Suppressor macrophage treated with lipopolysaccharide for 4 hours (primary cell): ENCODE data around the gene TPSAB1.
A peak's percentile ranks its signal among the peaks of the same experiment; 100 is the strongest.
"Not testable (repeated sequence)": the region's sequence is repeated elsewhere in the genome, so short reads cannot be mapped to it uniquely, and the experiment has no call there.

ENCODE experiments used
- DNase-seq: peaks from one replicate; pipeline ENCODE4 v3.0.0-alpha.2; 2020

The TPSAB1 gene

GRCh38 chr16:1225051-1225451, 15.5 kb upstream of the TPSAB1 start, which contains the start of gene TPSG1:
TPSG1 (minus strand) TSS chr16:1225268; CDS start chr16:1225252, 16 bp downstream.
- no peak for DNase-seq

GRCh38 chr16:1225728-1226311, 14.7 kb upstream of the TPSAB1 start:
- not testable (repeated sequence) for DNase-seq

GRCh38 chr16:1226692-1227091, 13.8 kb upstream of the TPSAB1 start:
- not testable (repeated sequence) for DNase-seq

- DNase-seq = not testable (repeated sequence)
Observed at GRCh38 chr16:1228227-1228626, 12.3 kb upstream of the TPSAB1 start.

DNA sequence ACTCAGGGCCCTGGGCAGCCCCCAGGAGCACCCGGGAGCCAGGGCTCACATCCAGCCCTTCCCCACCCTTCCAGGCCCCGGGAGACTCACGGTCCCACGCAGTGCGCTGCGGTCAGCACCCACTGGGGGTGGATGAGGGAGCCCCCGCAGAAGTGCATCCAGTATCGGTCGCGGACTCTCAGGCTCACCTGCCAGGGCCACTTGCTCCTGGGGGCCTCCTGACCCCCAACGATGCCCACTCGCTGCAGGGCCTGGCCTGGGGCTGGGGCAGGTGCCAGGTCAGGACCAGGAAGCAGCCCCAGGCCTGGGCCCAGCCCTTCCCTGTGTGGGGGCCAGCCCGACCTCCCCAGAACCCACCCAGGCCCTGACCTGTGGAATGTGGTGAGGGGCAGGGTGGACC, 11.0 kb upstream of the TPSAB1 start:
- not testable (repeated sequence) for DNase-seq

DNA sequence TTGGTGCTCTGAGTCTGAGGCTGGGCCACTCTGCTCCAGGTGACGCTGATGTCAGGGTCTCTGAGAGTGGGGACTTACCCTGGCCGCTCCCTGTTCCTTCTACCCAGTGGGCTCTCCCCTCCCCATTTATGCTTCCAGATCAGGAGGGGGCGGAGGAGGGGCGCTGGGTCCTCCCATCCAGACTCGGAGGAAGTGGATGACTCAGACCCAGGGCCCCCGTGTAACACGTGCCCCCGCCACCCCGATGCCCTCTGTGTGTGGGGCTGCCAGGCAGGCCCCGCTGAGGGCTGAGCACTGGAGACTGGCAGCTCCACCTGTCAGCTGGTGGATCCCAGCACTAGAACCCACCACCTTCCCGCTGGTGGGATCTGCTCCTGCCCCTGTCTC, 10.4 kb upstream of the TPSAB1 start, which contains the start of gene TPSB2:
TSS of gene TPSB2 (minus strand) at position 101 of the 387 bp plus-strand sequence. CDS start 233 bp downstream, outside the sequence.
- not testable (repeated sequence) for DNase-seq

- DNase-seq = not testable (repeated sequence)
Observed at GRCh38 chr16:1230471-1231212, 9.9 kb upstream of the TPSAB1 start.

DNA sequence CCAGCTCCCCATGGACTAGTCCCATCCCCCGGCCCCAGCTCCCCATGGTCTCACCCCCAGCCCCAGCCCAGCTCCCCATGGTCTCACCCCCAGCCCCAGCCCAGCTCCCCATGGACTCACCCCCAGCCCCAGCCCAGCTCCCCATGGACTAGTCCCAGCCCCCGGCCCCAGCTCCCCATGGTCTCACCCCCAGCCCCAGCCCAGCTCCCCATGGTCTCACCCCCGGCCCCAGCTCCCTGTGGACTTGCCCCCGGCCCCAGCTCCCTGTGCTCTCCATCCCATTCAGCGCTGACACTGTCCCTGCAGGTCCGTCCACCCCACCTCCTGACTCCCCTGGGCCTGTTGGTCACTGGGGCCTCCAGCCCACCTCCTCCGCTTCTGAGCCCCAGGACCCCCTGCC, 9.2 kb upstream of the TPSAB1 start:
- not testable (repeated sequence) for DNase-seq

DNA sequence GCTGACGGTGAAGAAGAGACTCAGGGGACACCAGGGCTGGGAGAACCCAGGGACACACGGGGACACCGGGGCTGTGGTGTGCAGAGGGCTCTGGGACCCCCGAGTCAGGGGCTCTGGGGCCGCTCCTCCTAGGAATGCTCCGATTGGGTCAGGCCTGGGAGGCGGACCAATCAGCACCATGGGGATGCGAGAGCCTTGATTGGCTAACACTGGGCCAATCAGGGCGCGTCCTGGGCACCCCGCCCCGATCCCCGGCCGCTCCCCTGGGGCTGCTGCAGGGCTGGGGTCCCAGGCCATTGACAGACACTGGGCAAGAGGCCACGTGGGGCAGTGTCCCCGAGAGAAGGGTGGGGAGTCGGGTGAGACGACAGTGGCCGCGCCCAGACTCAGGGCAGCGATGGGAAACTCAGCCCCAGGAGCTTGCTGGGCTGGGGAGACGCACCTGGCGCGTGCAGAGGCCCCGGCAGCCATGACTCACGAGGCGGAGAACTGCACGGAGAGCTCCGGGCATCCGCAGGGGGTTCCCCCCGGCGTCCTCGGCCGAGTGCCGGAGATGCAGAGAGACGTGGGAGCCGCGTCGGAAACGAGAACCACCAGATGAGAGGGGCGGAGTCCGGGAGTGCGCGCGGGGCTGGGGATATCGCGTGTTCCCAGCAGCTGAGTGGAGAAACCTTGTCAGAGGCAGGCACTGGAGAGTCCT, 8.3 kb upstream of the TPSAB1 start:
- DNase-seq = not testable (repeated sequence)

DNA sequence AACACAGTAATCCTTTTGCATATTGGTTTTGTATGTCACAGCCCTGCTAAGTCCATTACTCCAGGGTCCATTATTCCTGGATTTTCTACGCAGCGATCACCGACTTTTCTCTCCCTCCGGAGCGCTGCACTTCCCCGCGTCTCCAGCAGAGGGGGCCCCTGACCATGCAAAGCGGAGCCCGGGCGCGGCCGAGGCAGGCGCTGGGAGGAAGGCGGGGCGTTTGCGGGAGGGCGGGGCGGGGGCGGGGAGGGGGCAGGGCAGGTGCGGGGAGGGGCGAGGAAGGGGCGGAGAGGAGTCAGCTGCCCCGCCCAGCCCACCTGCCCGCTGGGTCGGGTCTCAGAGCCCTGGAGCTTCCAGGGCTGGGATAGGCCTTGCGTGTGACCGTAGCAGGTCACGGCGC, 3.8 kb upstream of the TPSAB1 start:
- not testable (repeated sequence) for DNase-seq

- no peak for DNase-seq
Observed at GRCh38 chr16:1237990-1238389, 2.5 kb upstream of the TPSAB1 start.

DNA sequence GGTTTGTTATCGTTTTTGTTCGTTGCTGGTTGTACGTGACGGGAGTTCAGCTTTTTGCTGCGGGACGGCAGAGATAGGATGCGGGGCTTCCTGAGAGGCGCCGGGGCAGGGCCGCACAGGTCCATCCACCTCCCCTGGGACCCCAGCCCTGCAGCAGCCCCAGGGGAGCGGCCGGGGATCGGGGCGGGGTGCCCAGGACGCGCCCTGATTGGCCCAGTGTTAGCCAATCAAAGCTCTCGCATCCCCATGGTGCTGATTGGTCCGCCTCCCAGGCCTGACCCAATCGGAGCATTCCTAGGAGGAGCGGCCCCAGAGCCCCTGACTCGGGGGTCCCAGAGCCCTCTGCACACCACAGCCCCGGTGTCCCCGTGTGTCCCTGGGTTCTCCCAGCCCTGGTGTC, 1.6 kb upstream of the TPSAB1 start:
- not testable (repeated sequence) for DNase-seq

DNA sequence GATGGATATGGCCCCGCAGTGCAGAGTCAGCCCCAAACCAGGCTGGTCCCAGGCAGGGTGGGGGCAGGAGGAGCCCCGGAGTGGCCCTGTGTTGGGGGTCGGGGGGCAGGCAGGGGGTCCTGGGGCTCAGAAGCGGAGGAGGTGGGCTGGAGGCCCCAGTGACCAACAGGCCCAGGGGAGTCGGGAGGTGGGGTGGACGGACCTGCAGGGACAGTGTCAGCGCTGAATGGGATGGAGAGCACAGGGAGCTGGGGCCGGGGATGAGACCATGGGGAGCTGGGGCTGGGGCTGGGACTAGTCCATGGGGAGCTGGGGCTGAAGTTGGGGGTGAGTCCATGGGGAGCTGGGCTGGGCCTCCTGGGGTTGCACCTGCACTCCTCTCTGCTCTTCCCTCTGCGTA, 930 bp upstream of the TPSAB1 start:
- DNase-seq = not testable (repeated sequence)

DNA sequence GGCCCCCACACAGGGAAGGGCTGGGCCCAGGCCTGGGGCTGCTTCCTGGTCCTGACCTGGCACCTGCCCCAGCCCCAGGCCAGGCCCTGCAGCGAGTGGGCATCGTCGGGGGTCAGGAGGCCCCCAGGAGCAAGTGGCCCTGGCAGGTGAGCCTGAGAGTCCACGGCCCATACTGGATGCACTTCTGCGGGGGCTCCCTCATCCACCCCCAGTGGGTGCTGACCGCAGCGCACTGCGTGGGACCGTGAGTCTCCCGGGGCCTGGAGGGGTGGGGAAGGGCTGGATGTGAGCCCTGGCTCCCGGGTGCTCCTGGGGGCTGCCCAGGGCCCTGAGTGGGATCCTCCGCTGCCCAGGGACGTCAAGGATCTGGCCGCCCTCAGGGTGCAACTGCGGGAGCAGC, 576 bp downstream of the TPSAB1 start:
- DNase-seq = not testable (repeated sequence)

GRCh38 chr16:1243363-1243762, 2.9 kb downstream of the TPSAB1 start:
- DNase-seq = not testable (repeated sequence)

DNA sequence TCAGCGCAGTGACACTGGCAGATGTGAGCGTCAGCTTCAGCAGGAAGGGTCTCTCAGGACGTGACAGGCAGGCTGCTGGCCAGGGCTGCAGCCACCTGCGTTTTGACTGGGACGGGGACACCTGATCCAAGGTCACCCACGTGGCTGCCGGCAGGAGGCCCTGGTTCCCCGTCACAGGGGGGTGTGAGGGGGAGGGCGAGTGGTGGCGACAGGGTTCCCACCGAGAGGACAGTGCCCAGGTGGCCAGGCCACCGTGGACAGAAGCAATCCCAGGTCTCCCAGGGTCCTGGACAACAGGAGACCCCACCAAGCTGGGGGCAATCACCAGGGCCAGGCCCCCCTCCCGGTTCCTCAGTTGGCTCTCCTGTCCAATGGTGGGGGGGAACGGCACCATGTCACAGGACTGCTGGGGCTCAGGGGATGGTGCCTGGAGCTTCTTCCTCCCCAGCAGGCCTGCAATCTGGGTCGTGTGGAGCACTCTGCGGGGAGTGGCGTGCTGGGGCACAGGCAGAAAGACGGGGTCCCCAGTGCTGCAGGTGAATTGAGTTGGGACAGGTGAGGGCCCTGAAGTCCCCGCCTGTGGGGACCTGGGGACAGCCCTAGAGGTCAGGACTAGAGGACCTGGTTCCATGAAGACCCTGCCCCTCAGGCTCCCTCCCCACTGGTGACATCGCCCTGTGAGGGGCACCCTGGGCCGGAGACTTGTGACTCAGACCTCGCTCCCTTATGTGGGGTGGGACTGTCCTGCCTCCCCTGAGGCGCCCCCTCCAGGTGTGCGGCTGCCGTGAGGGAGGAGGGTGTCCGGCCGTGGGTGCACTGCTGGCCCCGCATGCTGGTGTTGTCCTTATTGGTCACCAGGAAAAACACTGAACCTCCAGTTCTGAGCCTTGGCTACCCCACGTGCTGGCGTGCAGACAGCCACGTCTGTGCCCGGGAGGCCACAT, 3.7 kb downstream of the TPSAB1 start:
- DNase-seq = not testable (repeated sequence)

- peak; percentile 13 for DNase-seq
Observed at GRCh38 chr16:1244881-1245280, 4.4 kb downstream of the TPSAB1 start.

DNA sequence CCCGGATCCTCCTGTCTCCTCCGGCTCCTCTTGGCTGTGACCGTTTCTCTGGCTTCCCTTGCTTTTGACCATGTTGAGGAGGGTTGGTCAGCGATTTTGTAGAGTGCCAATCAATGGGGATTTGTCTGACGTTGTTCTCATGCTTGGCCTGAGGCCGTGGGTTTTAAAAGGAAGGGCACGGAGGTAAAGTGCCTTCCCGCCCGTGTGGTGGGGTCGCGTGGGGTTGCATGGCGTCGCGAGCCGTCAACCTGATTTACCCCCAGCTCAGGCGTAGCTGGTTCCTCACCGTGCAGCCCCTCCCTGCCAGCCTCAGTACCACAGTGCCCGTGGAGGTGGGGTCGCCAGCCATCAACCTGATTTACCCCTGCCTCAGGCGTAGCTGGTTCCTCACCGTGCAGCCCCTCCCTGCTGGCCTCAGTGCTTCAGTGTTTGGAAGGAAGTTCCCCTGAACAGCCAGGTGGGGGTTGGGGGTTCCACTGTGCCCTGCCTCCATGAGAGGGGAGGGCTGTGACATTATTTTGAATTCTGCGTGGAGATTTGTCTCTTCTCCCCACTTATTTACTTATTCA, 5.0 kb downstream of the TPSAB1 start:
- DNase-seq = no peak

- DNase-seq = not testable (repeated sequence)
Observed at GRCh38 chr16:1247903-1248537, 7.5 kb downstream of the TPSAB1 start.

GRCh38 chr16:1249031-1249755, 8.7 kb downstream of the TPSAB1 start:
- not testable (repeated sequence) for DNase-seq
